T-helper 17 cell (primary cell): ENCODE results near the gene CPA4. TPM values are rescaled to one million over a fixed set of nuclear protein-coding genes. Genes with fewer than 3 reads are reported as not detected.
"Not testable (repeated sequence)": the region's sequence is repeated elsewhere in the genome, so short reads cannot be mapped to it uniquely, and the experiment has no call there.

Source experiments
- ATAC-seq: fragments of 150-1000 bp; cut with Tn5 transposase; 2 replicates; pipeline ENCODE4 v1.10.0; 2021; ENCODE audit warnings: mild to moderate bottlenecking, moderate library complexity
- DNase-seq, 3 donors: peaks; one replicate each; pipeline versions ENCODE4 v3.0.0 to v3.0.0-alpha.2; 2020 to 2021
- H3K9me3 ChIP-seq: one replicate; pipeline ENCODE4 v1.7.0; 2013; ENCODE audit warnings: low read length, mild to moderate bottlenecking; ENCODE audit not compliant: control insufficient read depth, poor library complexity, severe bottlenecking
- H3K27ac Mint-ChIP-seq: one replicate; pipeline ENCODE4 v1.8.0; 2022; ENCODE audit warnings: mild to moderate bottlenecking, moderate library complexity, mixed read lengths
- H3K27me3 Mint-ChIP-seq: one replicate; pipeline ENCODE4 v1.8.0; 2022; ENCODE audit warnings: mixed read lengths
- H3K36me3 Mint-ChIP-seq: one replicate; pipeline ENCODE4 v1.8.0; 2022; ENCODE audit warnings: low read depth, mixed read lengths
- H3K4me1 Mint-ChIP-seq: one replicate; pipeline ENCODE4 v1.8.0; 2022; ENCODE audit warnings: mild to moderate bottlenecking, mixed read lengths
- H3K4me3 Mint-ChIP-seq: one replicate; pipeline ENCODE4 v1.8.0; 2022; ENCODE audit warnings: mild to moderate bottlenecking, moderate library complexity, mixed read lengths
- total RNA-seq, 4 donors: library from RNA in 2 of 4; stranded (reverse) in 2 of 4; gene quantifications; one replicate each; pipeline ENCODE4 v1.2.3 and lab custom pipeline; 2022 to 2026

CPA4 gene, protein sequence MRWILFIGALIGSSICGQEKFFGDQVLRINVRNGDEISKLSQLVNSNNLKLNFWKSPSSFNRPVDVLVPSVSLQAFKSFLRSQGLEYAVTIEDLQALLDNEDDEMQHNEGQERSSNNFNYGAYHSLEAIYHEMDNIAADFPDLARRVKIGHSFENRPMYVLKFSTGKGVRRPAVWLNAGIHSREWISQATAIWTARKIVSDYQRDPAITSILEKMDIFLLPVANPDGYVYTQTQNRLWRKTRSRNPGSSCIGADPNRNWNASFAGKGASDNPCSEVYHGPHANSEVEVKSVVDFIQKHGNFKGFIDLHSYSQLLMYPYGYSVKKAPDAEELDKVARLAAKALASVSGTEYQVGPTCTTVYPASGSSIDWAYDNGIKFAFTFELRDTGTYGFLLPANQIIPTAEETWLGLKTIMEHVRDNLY
- total RNA-seq (not detected), total RNA-seq (lab: John Stamatoyannopoulos, UW) (0 to 0.12 reads per million in 2 donors)

- H3K4me3 Mint-ChIP-seq: no peak within 1 kb of the TSS
Measured at GRCh38 chr7:130292682-130293257, at the start of gene CPA4. TSS of gene CPA4 (plus strand) at chr7:130293161. CDS start at chr7:130293181, 20 bp downstream.

GRCh38 chr7:130243486-130243885 lies 49.5 kb upstream of the CPA4 start:
- not testable (repeated sequence) for H3K36me3 Mint-ChIP-seq, ATAC-seq, H3K9me3 ChIP-seq, H3K27ac Mint-ChIP-seq, H3K4me1 Mint-ChIP-seq, H3K4me3 Mint-ChIP-seq, DNase-seq
- peaks cover 32% of the 10 kb centered on the region for H3K27me3 Mint-ChIP-seq

More at GRCh38 chr7:130292682-130293257, at the start of gene CPA4:
- no peak for ATAC-seq
- H3K9me3 ChIP-seq: no peaks in the 10 kb centered on the region
- no peak for DNase-seq
- Mint-ChIP-seq H3K27me3 (peaks cover 22% of the 10 kb centered on the region), H3K4me1 (peaks cover 2% of the 10 kb centered on the region), H3K36me3 (no peaks in the 10 kb centered on the region), H3K27ac (no peak within 1 kb of the TSS)

- not testable (repeated sequence) for H3K27ac Mint-ChIP-seq, H3K36me3 Mint-ChIP-seq, H3K4me3 Mint-ChIP-seq, H3K9me3 ChIP-seq, H3K4me1 Mint-ChIP-seq, DNase-seq, ATAC-seq
- peaks cover 27% of the 10 kb centered on the region for H3K27me3 Mint-ChIP-seq
Measured at GRCh38 chr7:130246491-130246890, 46.5 kb upstream of the CPA4 start.

GRCh38 chr7:130248842-130249241 lies 44.1 kb upstream of the CPA4 start:
- H3K9me3 ChIP-seq, H3K4me3 Mint-ChIP-seq, ATAC-seq, DNase-seq, H3K4me1 Mint-ChIP-seq, H3K27ac Mint-ChIP-seq, H3K36me3 Mint-ChIP-seq: not testable (repeated sequence)
- peaks cover 17% of the 10 kb centered on the region for H3K27me3 Mint-ChIP-seq

- H3K9me3 ChIP-seq, ATAC-seq, DNase-seq, H3K4me1 Mint-ChIP-seq, H3K4me3 Mint-ChIP-seq, H3K36me3 Mint-ChIP-seq, H3K27ac Mint-ChIP-seq: not testable (repeated sequence)
- H3K27me3 Mint-ChIP-seq: peaks cover 11% of the 10 kb centered on the region
Measured at GRCh38 chr7:130249626-130250025, 43.3 kb upstream of the CPA4 start.

- H3K27me3 Mint-ChIP-seq: no peaks in the 10 kb centered on the region
- no peak for DNase-seq
- H3K27ac Mint-ChIP-seq: no peak overlapping the region
- no peak overlapping the region for H3K4me3 Mint-ChIP-seq
- no peaks in the 10 kb centered on the region for H3K9me3 ChIP-seq
- H3K36me3 Mint-ChIP-seq: peaks cover 2% of the 10 kb centered on the region
- H3K4me1 Mint-ChIP-seq: no peaks in the 10 kb centered on the region
- ATAC-seq: no peak
Measured at GRCh38 chr7:130254555-130254954, 38.4 kb upstream of the CPA4 start.

DNA sequence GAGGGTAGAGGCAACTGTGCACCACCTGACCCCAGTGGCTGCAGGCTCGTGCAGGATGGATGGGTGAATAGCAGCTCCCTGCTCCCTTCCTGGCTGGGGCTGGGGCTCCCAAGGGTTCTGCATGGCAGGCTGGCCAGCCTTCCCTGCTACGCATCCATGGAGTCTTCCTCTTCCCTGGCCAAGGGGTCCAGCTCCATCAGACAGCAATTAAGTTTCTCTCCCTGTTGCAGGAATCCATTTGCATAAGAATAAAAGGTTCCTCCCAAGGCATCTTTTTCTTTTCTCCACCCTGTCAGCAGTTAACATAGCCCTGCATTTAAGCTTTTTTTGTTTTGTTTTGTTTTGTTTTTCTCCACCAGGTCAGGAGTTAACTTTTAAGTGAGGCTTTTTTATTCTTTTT lies 36.3 kb upstream of the CPA4 start:
- no peaks in the 10 kb centered on the region for H3K4me1 Mint-ChIP-seq
- H3K4me3 Mint-ChIP-seq: no peak overlapping the region
- H3K9me3 ChIP-seq: no peaks in the 10 kb centered on the region
- H3K36me3 Mint-ChIP-seq: peaks cover 2% of the 10 kb centered on the region
- DNase-seq (no peak), ATAC-seq (no peak)
- H3K27me3 Mint-ChIP-seq: no peaks in the 10 kb centered on the region
- H3K27ac Mint-ChIP-seq: no peak overlapping the region

GRCh38 chr7:130258494-130259078 lies 34.4 kb upstream of the CPA4 start:
- Mint-ChIP-seq H3K4me3 (no peak overlapping the region), H3K36me3 (peaks cover 2% of the 10 kb centered on the region), H3K27me3 (no peaks in the 10 kb centered on the region), H3K27ac (no peak overlapping the region), H3K4me1 (no peaks in the 10 kb centered on the region)
- no peaks in the 10 kb centered on the region for H3K9me3 ChIP-seq
- ATAC-seq: no peak
- no peak for DNase-seq

DNA sequence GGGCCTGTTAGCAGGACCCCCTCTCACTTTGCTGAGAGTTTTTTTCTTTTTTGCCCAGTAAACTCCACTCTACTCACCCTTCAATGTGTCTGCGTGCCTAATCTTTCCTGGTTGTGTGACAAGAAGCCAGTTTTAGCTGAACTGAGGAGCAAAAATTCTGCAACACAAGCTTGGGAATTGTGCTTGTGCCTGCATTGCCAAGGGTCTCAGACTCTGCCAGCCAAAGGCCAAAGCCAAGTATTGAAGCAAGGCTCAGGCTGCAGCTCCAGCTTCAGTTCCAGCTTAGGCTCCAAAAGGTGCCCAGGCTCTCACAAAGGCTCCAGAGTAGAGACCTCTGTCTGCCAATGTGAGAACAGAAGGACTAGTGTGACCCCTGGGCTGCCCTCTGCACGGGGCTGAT lies 30.5 kb upstream of the CPA4 start:
- H3K27me3 Mint-ChIP-seq: peaks cover 23% of the 10 kb centered on the region

GRCh38 chr7:130263130-130263529 lies 29.8 kb upstream of the CPA4 start:
- DNase-seq (no peak), ATAC-seq (no peak)
- no peaks in the 10 kb centered on the region for H3K9me3 ChIP-seq
- H3K27ac Mint-ChIP-seq: no peak overlapping the region
- H3K36me3 Mint-ChIP-seq: peaks cover 2% of the 10 kb centered on the region
- peaks cover 23% of the 10 kb centered on the region for H3K27me3 Mint-ChIP-seq
- no peak overlapping the region for H3K4me3 Mint-ChIP-seq
- H3K4me1 Mint-ChIP-seq: no peaks in the 10 kb centered on the region

More for the DNA sequence above, 30.5 kb upstream of the CPA4 start:
- no peak overlapping the region for H3K4me3 Mint-ChIP-seq
- H3K4me1 Mint-ChIP-seq: no peaks in the 10 kb centered on the region
- H3K27ac Mint-ChIP-seq: no peak overlapping the region
- H3K36me3 Mint-ChIP-seq: peaks cover 2% of the 10 kb centered on the region
- DNase-seq (no peak), ATAC-seq (no peak)
- no peaks in the 10 kb centered on the region for H3K9me3 ChIP-seq

- ATAC-seq: no peak
- no peak for DNase-seq
- Mint-ChIP-seq H3K36me3 (peaks cover 2% of the 10 kb centered on the region), H3K4me3 (no peak within 1 kb of the TSS), H3K27me3 (peaks cover 29% of the 10 kb centered on the region), H3K27ac (no peak within 1 kb of the TSS), H3K4me1 (no peaks in the 10 kb centered on the region)
- no peaks in the 10 kb centered on the region for H3K9me3 ChIP-seq
Measured at GRCh38 chr7:130266258-130266960, 26.6 kb upstream of the CPA4 start, which contains the start of gene CPA2. TSS of gene CPA2 (plus strand) at chr7:130266863. CDS start at chr7:130266882, 19 bp downstream.

- no peak overlapping the region for H3K27ac Mint-ChIP-seq
- DNase-seq: no peak
- no peak for ATAC-seq
Measured at GRCh38 chr7:130266961-130267321, 26.0 kb upstream of the CPA4 start.

More at GRCh38 chr7:130266961-130267321, 26.0 kb upstream of the CPA4 start:
- H3K4me3 Mint-ChIP-seq: no peak overlapping the region
- H3K4me1 Mint-ChIP-seq: no peaks in the 10 kb centered on the region
- H3K36me3 Mint-ChIP-seq: peaks cover 2% of the 10 kb centered on the region
- peaks cover 29% of the 10 kb centered on the region for H3K27me3 Mint-ChIP-seq
- H3K9me3 ChIP-seq: no peaks in the 10 kb centered on the region
